ENCODE results near the gene NLK.
A peak's percentile ranks its signal among the peaks of the same experiment; 100 is the strongest.
"Not testable (repeated sequence)": the region's sequence is repeated elsewhere in the genome, so short reads cannot be mapped to it uniquely, and the experiment has no call there.

NLK gene

GRCh38 chr17:28204244-28204643, 161.8 kb downstream of the NLK start:
- ChIA-PET CTCF (interaction anchor here (0.7 kb wide), 1 partner anchor 118 kb away, joined by 3 read pairs; no protein-coding TSS in a partner anchor), POLR2A (ENCODE audit: low non-redundant PET) (no interaction called here)
- TF ChIP-seq, protein P1, sequence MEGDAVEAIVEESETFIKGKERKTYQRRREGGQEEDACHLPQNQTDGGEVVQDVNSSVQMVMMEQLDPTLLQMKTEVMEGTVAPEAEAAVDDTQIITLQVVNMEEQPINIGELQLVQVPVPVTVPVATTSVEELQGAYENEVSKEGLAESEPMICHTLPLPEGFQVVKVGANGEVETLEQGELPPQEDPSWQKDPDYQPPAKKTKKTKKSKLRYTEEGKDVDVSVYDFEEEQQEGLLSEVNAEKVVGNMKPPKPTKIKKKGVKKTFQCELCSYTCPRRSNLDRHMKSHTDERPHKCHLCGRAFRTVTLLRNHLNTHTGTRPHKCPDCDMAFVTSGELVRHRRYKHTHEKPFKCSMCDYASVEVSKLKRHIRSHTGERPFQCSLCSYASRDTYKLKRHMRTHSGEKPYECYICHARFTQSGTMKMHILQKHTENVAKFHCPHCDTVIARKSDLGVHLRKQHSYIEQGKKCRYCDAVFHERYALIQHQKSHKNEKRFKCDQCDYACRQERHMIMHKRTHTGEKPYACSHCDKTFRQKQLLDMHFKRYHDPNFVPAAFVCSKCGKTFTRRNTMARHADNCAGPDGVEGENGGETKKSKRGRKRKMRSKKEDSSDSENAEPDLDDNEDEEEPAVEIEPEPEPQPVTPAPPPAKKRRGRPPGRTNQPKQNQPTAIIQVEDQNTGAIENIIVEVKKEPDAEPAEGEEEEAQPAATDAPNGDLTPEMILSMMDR (conservative IDR thresholded peaks at IDR 0.05; ENCODE audit: low read depth), result no peak
- no peak overlapping the region for H3K27ac ChIP-seq
- DNase-seq (ENCODE audit: low spot score), result no peak

DNA sequence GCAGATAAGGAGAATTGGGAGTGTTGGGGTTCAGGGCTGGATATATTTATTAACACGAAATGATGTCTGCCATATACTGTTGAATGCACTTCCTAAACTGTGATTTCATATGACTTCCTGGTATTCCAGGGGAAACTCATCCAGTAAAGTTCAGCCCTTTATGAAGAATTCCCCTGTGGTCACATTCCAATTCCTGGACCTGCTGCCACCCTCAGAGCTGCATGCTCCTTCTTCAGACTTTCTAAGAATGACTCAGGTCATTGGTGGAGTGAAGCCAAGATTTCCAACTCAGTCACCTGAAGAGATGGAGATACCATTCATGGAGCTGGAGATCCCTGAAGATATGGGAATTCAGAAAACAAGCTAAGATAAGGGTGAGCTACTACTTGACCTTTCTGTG, 162.3 kb downstream of the NLK start:
- TF ChIP-seq, protein P1 (conservative IDR thresholded peaks at IDR 0.05; ENCODE audit: low read depth), result no peak
- no peak overlapping the region for H3K27ac ChIP-seq
- POLR2A ChIA-PET (ENCODE audit: low non-redundant PET), result no interaction called here
- DNase-seq (ENCODE audit: low spot score), result no peak
- CTCF ChIA-PET, result no interaction called here

- ChIA-PET CTCF (interaction anchor here (0.6 to 1.1 kb wide), 3 partner anchors 27 to 321 kb away, joined by 3 to 5 read pairs (median 4); no protein-coding TSS in a partner anchor), POLR2A (ENCODE audit: low non-redundant PET) (no interaction called here)
- DNase-seq (ENCODE audit: low spot score), result no peak
- TF ChIP-seq, protein P1 (conservative IDR thresholded peaks at IDR 0.05; ENCODE audit: low read depth), result no peak
- H3K27ac ChIP-seq, result no peak overlapping the region
These were observed 163.8 kb downstream of the NLK start for GRCh38 chr17:28206292-28206691.

DNA sequence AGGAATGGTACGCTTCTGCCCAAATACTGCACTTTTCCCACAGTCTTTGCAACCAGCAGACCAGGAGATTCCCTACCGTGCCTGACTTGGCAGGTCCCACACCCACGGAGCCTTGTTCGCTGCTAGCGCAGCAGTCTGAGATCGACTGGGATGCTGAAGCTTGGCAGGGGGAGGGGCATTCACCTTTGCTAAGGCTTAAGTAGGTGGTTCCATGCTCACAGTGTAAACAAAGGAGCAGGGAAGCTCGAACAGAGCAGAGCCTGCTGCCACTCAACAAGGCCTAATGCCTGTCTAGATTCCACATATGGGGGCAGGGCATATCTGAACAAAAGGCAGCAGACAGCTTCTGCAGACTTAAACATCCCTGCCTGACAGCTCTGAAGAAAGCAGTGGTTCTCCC, 169.3 kb downstream of the NLK start:
- H3K27ac ChIP-seq, result no peak overlapping the region
- ChIA-PET POLR2A (ENCODE audit: low non-redundant PET) (no interaction called here), CTCF (no interaction called here)
- DNase-seq (ENCODE audit: low spot score), result no peak
- TF ChIP-seq, protein P1 (conservative IDR thresholded peaks at IDR 0.05; ENCODE audit: low read depth), result no peak

DNA sequence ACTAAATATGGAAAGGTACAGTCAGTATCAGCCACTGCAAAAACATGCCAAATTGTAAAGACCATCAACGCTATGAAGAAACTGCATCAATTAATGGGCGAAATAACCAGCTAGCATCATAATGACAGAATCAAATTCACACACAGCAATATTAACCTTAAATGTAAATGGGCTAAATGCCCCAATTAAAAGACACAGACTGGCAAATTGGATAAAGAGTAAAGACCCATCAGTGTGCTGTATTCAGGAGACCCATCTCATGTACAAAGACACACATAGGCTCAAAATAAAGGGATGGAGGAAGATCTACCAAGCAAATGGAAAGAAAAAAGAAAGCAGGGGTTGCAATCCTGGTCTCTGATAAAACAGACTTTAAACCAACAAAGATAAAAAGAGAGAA, 171.1 kb downstream of the NLK start:
- H3K27ac ChIP-seq; DNase-seq (ENCODE audit: low spot score); CTCF ChIA-PET; POLR2A ChIA-PET (ENCODE audit: low non-redundant PET): not testable (repeated sequence)

DNA sequence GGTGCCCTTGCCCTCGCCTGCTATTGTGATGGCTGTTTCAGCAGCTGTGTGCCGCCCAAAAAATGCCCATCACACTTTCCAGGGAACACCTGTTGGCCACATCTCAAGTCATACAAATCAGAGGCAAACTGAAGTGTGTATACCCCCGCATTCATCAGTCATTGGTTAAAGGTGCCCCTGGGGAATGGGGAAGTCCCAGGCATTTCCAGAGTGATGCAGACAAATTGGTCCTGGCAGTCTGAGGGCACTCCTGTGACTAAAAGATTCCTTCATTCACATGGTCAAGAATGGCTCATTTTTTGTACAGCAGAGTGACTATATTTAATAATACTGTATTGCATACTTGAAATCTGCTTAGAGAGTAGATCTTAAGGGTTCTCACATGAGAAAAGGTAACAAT, 173.6 kb downstream of the NLK start:
- H3K27ac ChIP-seq, result no peak overlapping the region
- DNase-seq (ENCODE audit: low spot score), result no peak
- TF ChIP-seq, protein P1 (conservative IDR thresholded peaks at IDR 0.05; ENCODE audit: low read depth), result no peak
- POLR2A ChIA-PET (ENCODE audit: low non-redundant PET), result no interaction called here
- CTCF ChIA-PET, result interaction anchor here (0.9 kb wide), 1 partner anchor 34 kb away, joined by 3 read pairs; no protein-coding TSS in a partner anchor

DNA sequence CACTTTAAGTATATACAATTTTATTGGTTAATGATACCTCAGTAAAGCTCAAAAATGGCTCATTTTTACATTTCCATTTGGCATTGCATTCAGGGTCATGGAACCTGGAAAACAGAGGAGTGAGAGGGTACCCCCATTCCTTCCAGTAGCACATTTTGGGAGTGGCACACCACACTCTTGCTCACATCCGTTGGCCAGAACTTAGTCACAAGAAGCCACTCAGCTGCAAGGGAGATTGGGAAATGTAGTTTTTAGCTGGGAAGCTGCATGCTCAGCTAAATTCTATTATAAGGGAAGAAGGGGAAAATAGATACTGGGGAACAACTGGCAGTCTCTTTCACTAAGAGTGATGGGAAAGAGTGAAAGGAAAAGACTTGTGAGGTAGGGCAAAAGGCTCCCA, 174.1 kb downstream of the NLK start:
- POLR2A ChIA-PET (ENCODE audit: low non-redundant PET), result no interaction called here
- CTCF ChIA-PET, result interaction anchor here (0.9 kb wide), 1 partner anchor 34 kb away, joined by 3 read pairs; no protein-coding TSS in a partner anchor
- TF ChIP-seq, protein P1 (conservative IDR thresholded peaks at IDR 0.05; ENCODE audit: low read depth), result no peak
- peak; percentile 24 for DNase-seq (ENCODE audit: low spot score)
- no peak overlapping the region for H3K27ac ChIP-seq
